GM18858 (cell line): ENCODE measurements around the gene TFAP2D.

Source experiments
- ATAC-seq: cut with Tn5 transposase; IDR thresholded peaks from one replicate; pipeline ENCODE4 v1.9.1; 2021; ENCODE audit not compliant: unreplicated experiment

TFAP2D gene

GRCh38 chr6:50718566-50718965 lies 5.2 kb downstream of the TFAP2D start:
- no peak for ATAC-seq

- ATAC-seq = no peak
These were observed 7.3 kb downstream of the TFAP2D start for GRCh38 chr6:50720623-50721022.

- no peak for ATAC-seq
These were observed 8.7 kb downstream of the TFAP2D start for GRCh38 chr6:50721978-50722377.

GRCh38 chr6:50722829-50723554 lies 9.7 kb downstream of the TFAP2D start:
- no peak for ATAC-seq

GRCh38 chr6:50724381-50725124 lies 11.2 kb downstream of the TFAP2D start:
- no peak for ATAC-seq

- no peak for ATAC-seq
These were observed 21.2 kb downstream of the TFAP2D start for GRCh38 chr6:50734488-50734887.

- ATAC-seq = no peak
These were observed 28.8 kb downstream of the TFAP2D start for GRCh38 chr6:50742161-50742560.

- no peak for ATAC-seq
These were observed 31.6 kb downstream of the TFAP2D start for GRCh38 chr6:50744976-50745375.

- ATAC-seq = no peak
These were observed 49.5 kb downstream of the TFAP2D start for GRCh38 chr6:50762798-50763197.

- no peak for ATAC-seq
These were observed 65.4 kb downstream of the TFAP2D start for GRCh38 chr6:50778696-50779095.

GRCh38 chr6:50780382-50780781 lies 67.1 kb downstream of the TFAP2D start:
- no peak for ATAC-seq

GRCh38 chr6:50785921-50786320 lies 72.6 kb downstream of the TFAP2D start:
- no peak for ATAC-seq

- ATAC-seq = peak; percentile 77
These were observed 78.7 kb downstream of the TFAP2D start for GRCh38 chr6:50791900-50792508.

- no peak for ATAC-seq
These were observed 79.4 kb downstream of the TFAP2D start for GRCh38 chr6:50792771-50793170.

GRCh38 chr6:50795574-50795973 lies 82.2 kb downstream of the TFAP2D start:
- ATAC-seq = no peak

- no peak for ATAC-seq
These were observed 91.0 kb downstream of the TFAP2D start for GRCh38 chr6:50804283-50804682.

- ATAC-seq = no peak
These were observed 93.7 kb downstream of the TFAP2D start for GRCh38 chr6:50807035-50807434.

GRCh38 chr6:50815436-50816114 lies 102.2 kb downstream of the TFAP2D start:
- ATAC-seq = peak; percentile 39

GRCh38 chr6:50816115-50816675 lies 102.9 kb downstream of the TFAP2D start:
- ATAC-seq = peak; percentile 77

GRCh38 chr6:50816947-50817645 lies 103.8 kb downstream of the TFAP2D start:
- no peak for ATAC-seq

GRCh38 chr6:50817646-50817950 lies 104.3 kb downstream of the TFAP2D start:
- no peak for ATAC-seq
